IMR-90 (cell line): Measurements from ENCODE around the gene LCN2. TPM values are rescaled to one million over a fixed set of nuclear protein-coding genes. Genes with fewer than 3 reads are reported as not detected.

Experiments
- ATAC-seq: fragments of 200-7000 bp; cut with Tn5 transposase; 2 replicates; pipeline ENCODE4 v1.9.1; 2020; ENCODE audit warnings: low read depth, mild to moderate bottlenecking, moderate library complexity
- BruUV-seq: library from RNA; stranded (reverse); fragments of 400-500 nt; replicated peaks from 2 replicates; lab custom pipeline; 2021; lab: Mats Ljungman, UMichigan
- CTCF ChIA-PET: fragments of 300-600 bp; formaldehyde crosslinking; extraction: SDS; loops from one replicate; lab custom pipeline; 2021; ENCODE audit warnings: antibody characterized with exemption; lab: Yijun Ruan, JAX
- POLR2A ChIA-PET: fragments of 300-600 bp; sonication (Branson Sonifier 250); formaldehyde crosslinking; loops from one replicate; lab custom pipeline; 2022; ENCODE audit warnings: antibody characterized with exemption; ENCODE audit not compliant: unreplicated experiment; lab: Charles Lee
- DNase-seq: peaks from one replicate; pipeline ENCODE4 v3.0.0; 2013
- H2AFZ ChIP-seq: replicated peaks from 2 replicates; pipeline ENCODE3; 2013; ENCODE audit warnings: low read length, mild to moderate bottlenecking; ENCODE audit not compliant: poor library complexity
- H2AK5ac ChIP-seq: 2 replicates; pipeline ENCODE4 v1.6.1; 2013; ENCODE audit warnings: low read depth, low read length, inconsistent platforms
- H2AK9ac ChIP-seq: replicated peaks from 2 replicates; pipeline ENCODE3; 2013; ENCODE audit warnings: mild to moderate bottlenecking, low read depth, low read length, moderate library complexity; ENCODE audit not compliant: poor library complexity
- H2BK120ac ChIP-seq: 2 replicates; pipeline ENCODE4 v1.6.1; 2013; ENCODE audit warnings: low read depth, low read length, inconsistent platforms
- H2BK15ac ChIP-seq: 3 replicates; pipeline ENCODE4 v1.6.1; 2013; ENCODE audit warnings: low read depth, low read length, inconsistent platforms
- H2BK20ac ChIP-seq: 2 replicates; pipeline ENCODE4 v1.6.1; 2013; ENCODE audit warnings: low read depth, mild to moderate bottlenecking, inconsistent platforms, low read length, moderate library complexity
- H2BK5ac ChIP-seq: 2 replicates; pipeline ENCODE4 v1.6.1; 2013; ENCODE audit warnings: mild to moderate bottlenecking, low read depth, low read length, inconsistent platforms; ENCODE audit not compliant: poor library complexity, severe bottlenecking
- H3K14ac ChIP-seq: replicated peaks from 2 replicates; pipeline ENCODE4 v1.6.1; 2013; ENCODE audit warnings: low read depth, low read length, inconsistent platforms
- H3K18ac ChIP-seq: 2 replicates; pipeline ENCODE4 v1.6.1; 2013; ENCODE audit warnings: low read depth, low read length, control low read depth
- H3K23ac ChIP-seq: 2 replicates; pipeline ENCODE4 v1.6.1; 2013; ENCODE audit warnings: low read depth, low read length, inconsistent platforms
- H3K27ac ChIP-seq: 2 replicates; pipeline ENCODE4 v1.5.1; 2013; ENCODE audit warnings: mild to moderate bottlenecking, control low read depth, low read length; ENCODE audit not compliant: insufficient read depth
- H3K27me3 ChIP-seq: 2 replicates; pipeline ENCODE4 v1.6.1; 2013; ENCODE audit warnings: low read length; ENCODE audit not compliant: control insufficient read depth, insufficient read depth
- H3K36me3 ChIP-seq: 2 replicates; pipeline ENCODE4 v1.6.1; 2013; ENCODE audit warnings: low read length, mixed read lengths; ENCODE audit not compliant: control insufficient read depth, insufficient read depth
- H3K4ac ChIP-seq: 2 replicates; pipeline ENCODE4 v1.6.1; 2013; ENCODE audit warnings: low read depth, low read length, inconsistent platforms
- H3K4me1 ChIP-seq: 2 replicates; pipeline ENCODE4 v1.6.1; 2013; ENCODE audit warnings: low read length, mixed read lengths; ENCODE audit not compliant: control insufficient read depth, insufficient read depth
- H3K4me2 ChIP-seq: 2 replicates; pipeline ENCODE4 v1.6.1; 2013; ENCODE audit warnings: low read depth, mild to moderate bottlenecking, control low read depth, low read length, moderate library complexity
- H3K4me3 ChIP-seq: 2 replicates; pipeline ENCODE4 v1.5.1; 2013; ENCODE audit warnings: low read depth, mild to moderate bottlenecking, control low read depth, low read length, moderate library complexity; ENCODE audit not compliant: insufficient read depth
- H3K56ac ChIP-seq: 2 replicates; pipeline ENCODE4 v1.6.1; 2013; ENCODE audit warnings: low read length, inconsistent platforms; ENCODE audit not compliant: insufficient read depth; ENCODE audit errors: extremely low read depth
- H3K79me1 ChIP-seq, 2 experiments: 2 replicates each; pipeline ENCODE4 v1.6.1; 2013; ENCODE audit warnings: low read length in 2 of 2, inconsistent platforms in 1 of 2, low read depth in 1 of 2
- H3K9ac ChIP-seq: 2 replicates; pipeline ENCODE4 v1.6.1; 2013; ENCODE audit warnings: low read depth, low read length, control low read depth
- H3K9me1 ChIP-seq: 2 replicates; pipeline ENCODE4 v1.6.1; 2013; ENCODE audit warnings: low read length, inconsistent platforms; ENCODE audit not compliant: insufficient read depth
- H3K9me3 ChIP-seq: 2 replicates; pipeline ENCODE4 v1.6.1; 2013; ENCODE audit warnings: low read length; ENCODE audit not compliant: control insufficient read depth, insufficient read depth
- H4K20me1 ChIP-seq: 2 replicates; pipeline ENCODE4 v1.6.1; 2013; ENCODE audit warnings: low read length, inconsistent platforms; ENCODE audit not compliant: insufficient read depth
- H4K5ac ChIP-seq: 2 replicates; pipeline ENCODE4 v1.6.1; 2013; ENCODE audit warnings: mild to moderate bottlenecking, low read depth, low read length, control low read depth
- H4K8ac ChIP-seq, 2 experiments: 2 replicates each; pipeline ENCODE4 v1.6.1; 2013; ENCODE audit warnings: low read depth in 2 of 2, low read length in 2 of 2, control low read depth in 1 of 2, inconsistent platforms in 1 of 2
- H4K91ac ChIP-seq: 2 replicates; pipeline ENCODE4 v1.6.1; 2013; ENCODE audit warnings: low read depth, low read length, inconsistent platforms; ENCODE audit not compliant: insufficient read depth
- BHLHE40 ChIP-seq: fragments of 150-350 bp; IDR thresholded peaks from 2 replicates; pipeline ENCODE4 v1.6.1; 2016; ENCODE audit warnings: mild to moderate bottlenecking, low read depth, low read length
- CEBPB ChIP-seq: IDR thresholded peaks from 2 replicates; pipeline ENCODE4 v1.6.1; 2012; ENCODE audit warnings: low read depth, low read length, improper control_type of control experiment
- CHD1 ChIP-seq: IDR thresholded peaks from 2 replicates; pipeline ENCODE4 v1.6.1; 2012; ENCODE audit warnings: low read depth, low read length, improper control_type of control experiment
- CTCF ChIP-seq: conservative IDR thresholded peaks from 2 replicates; pipeline ENCODE4 v1.5.1; 2012; ENCODE audit warnings: mild to moderate bottlenecking, low read depth, low read length, improper control_type of control experiment
- FOS ChIP-seq: fragments of 150-350 bp; IDR thresholded peaks from 2 replicates; pipeline ENCODE4 v1.6.1; 2016; ENCODE audit warnings: low read depth, low read length
- MAFK ChIP-seq: IDR thresholded peaks from 2 replicates; pipeline ENCODE4 v1.6.1; 2012; ENCODE audit warnings: low read depth, low read length, improper control_type of control experiment
- MAZ ChIP-seq: IDR thresholded peaks from 2 replicates; pipeline ENCODE4 v1.6.1; 2012; ENCODE audit warnings: low read depth, mild to moderate bottlenecking, low read length, improper control_type of control experiment, moderate library complexity, borderline replicate concordance
- MXI1 ChIP-seq: IDR thresholded peaks from 2 replicates; pipeline ENCODE4 v1.6.1; 2012; ENCODE audit warnings: low read depth, mild to moderate bottlenecking, low read length, moderate library complexity, borderline replicate concordance
- NFE2L2 ChIP-seq: fragments of 150-350 bp; IDR thresholded peaks from 2 replicates; pipeline ENCODE4 v1.6.1; 2016; ENCODE audit warnings: low read depth, mild to moderate bottlenecking, low read length
- POLR2A ChIP-seq: IDR thresholded peaks from 2 replicates; pipeline ENCODE4 v1.6.1; 2012; ENCODE audit warnings: mild to moderate bottlenecking, low read depth, low read length
- RAD21 ChIP-seq: IDR thresholded peaks from 2 replicates; pipeline ENCODE4 v1.6.1; 2012; ENCODE audit warnings: low read length, improper control_type of control experiment
- RCOR1 ChIP-seq: IDR thresholded peaks from 2 replicates; pipeline ENCODE4 v1.6.1; 2012; ENCODE audit warnings: mild to moderate bottlenecking, low read length, improper control_type of control experiment; ENCODE audit not compliant: insufficient replicate concordance
- RFX5 ChIP-seq: IDR thresholded peaks from 2 replicates; pipeline ENCODE4 v1.8.0; 2012; ENCODE audit warnings: low read depth, mild to moderate bottlenecking, low read length, moderate library complexity
- SMC3 ChIP-seq: fragments of 150-350 bp; IDR thresholded peaks from 2 replicates; pipeline ENCODE4 v1.6.1; 2016; ENCODE audit warnings: low read depth, mild to moderate bottlenecking, antibody characterized with exemption, low read length, moderate library complexity
- WGBS, 2 experiments: methylation state at CpG; one replicate each; pipeline versions ENCODE4 v1.1.5 to v1.1.7; 2013; ENCODE audit warnings: missing lambda C conversion rate in 2 of 2; ENCODE audit not compliant: insufficient read length in 1 of 2; ENCODE audit errors: extremely low coverage in 2 of 2; 5-methylcytosine and 5-hydroxymethylcytosine counted together
- dilution Hi-C: fragments of 300-500 bp; cut with HindIII; formaldehyde crosslinking; loops from one replicate; pipeline ENCODE4 v1.14.3; 2018; ENCODE audit warnings: low sequenced_read_pairs; ENCODE audit not compliant: unreplicated experiment
- in situ Hi-C: fragments of 300-500 bp; cut with MboI; formaldehyde crosslinking; loops from 3 replicates; pipeline ENCODE4 v1.14.3; 2019; ENCODE audit warnings: low sequenced_read_pairs, inconsistent platforms, mixed read lengths
- intact Hi-C: fragments of 100-400 bp; cut with micrococcal nuclease; formaldehyde crosslinking; loops from 2 replicates; pipeline ENCODE4 v1.10.0; 2022
- polyA plus RNA-seq, 3 experiments: library from polyadenylated mRNA; depleted of rRNA; stranded (reverse); fragments of >200 nt; gene quantifications; 2 replicates each; pipeline ENCODE4 v1.2.3, GENCODE V29; 2012; ENCODE audit warnings: low replicate concordance in 1 of 3
- total RNA-seq: library from RNA; depleted of rRNA; stranded (reverse); fragments of >200 nt; gene quantifications from 2 replicates; pipeline ENCODE4 v1.2.3, GENCODE V29; 2012
- TF ChIP-seq, protein P1 (sequence below): fragments of 150-350 bp; IDR thresholded peaks from 2 replicates; pipeline ENCODE4 v1.6.1; 2016; ENCODE audit warnings: low read depth, mild to moderate bottlenecking, low read length, moderate library complexity, borderline replicate concordance
- TF ChIP-seq, protein P2 (sequence below): fragments of 150-350 bp; IDR thresholded peaks from 2 replicates; pipeline ENCODE4 v1.6.1; 2017; ENCODE audit warnings: mild to moderate bottlenecking, antibody characterized with exemption, low read length, low read depth

Gene LCN2
- total and polyA plus RNA-seq, 2 of the 4 experiments (the other 2 are of a cell fraction), result not detected

DNA sequence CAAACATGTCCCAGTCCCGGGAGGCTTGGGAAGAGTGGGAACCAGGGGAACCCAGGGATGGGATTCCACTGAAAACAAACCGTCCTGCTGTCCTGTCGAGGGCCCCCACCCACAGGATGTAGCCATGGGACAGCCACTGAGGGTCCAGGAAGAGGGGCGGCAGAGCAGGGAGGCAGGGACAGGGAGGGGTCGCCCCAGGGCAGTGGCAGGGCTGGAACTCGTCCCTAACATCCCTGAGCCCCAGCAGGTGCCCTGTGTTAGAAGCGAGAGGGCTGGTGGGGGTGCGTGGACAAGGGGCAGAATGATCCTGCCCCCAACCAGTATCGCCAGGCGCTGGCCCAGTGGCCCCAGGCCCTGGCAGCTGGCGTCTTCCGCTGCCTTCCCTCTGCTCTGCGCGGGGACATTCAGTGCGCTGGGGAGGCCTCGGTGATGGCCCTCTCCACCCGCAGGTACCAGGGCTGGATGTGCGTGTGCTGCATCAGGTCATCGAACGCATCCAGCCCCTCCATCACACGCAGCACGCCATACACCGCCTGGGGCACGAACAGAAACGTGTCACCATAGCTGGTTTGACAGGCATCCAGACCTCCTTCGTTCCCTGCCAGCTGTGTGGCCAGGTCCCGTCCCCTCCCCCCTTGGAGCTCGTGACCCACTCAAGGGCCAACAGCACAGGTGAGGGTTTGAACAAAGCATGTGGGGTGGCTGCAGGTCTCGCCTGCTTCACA lies 28.4 kb upstream of the LCN2 start:
- H3K23ac ChIP-seq, result no peak overlapping the region
- WGBS, 2 experiments, result 78% methylated on average over 11 of the region's 29 CpGs; no CpG with 5 or more reads in 1 of the 2 experiments
- no peak overlapping the region for H3K4ac ChIP-seq
- H3K18ac ChIP-seq, result no peak overlapping the region
- H2AK9ac ChIP-seq, result peak overlapping the region; percentile 42
- H3K14ac ChIP-seq, result no peak overlapping the region
- no peak overlapping the region for H2BK20ac ChIP-seq
- H3K27ac ChIP-seq, result no peak overlapping the region
- H4K8ac ChIP-seq, result no peak overlapping the region
- ChIA-PET POLR2A (no interaction called here), CTCF (no interaction called here)
- no peak overlapping the region for H2BK120ac ChIP-seq
- H3K79me1 ChIP-seq, result peaks cover 3 to 15% of the 10 kb centered on the region in 2 experiments; a peak in 3 of 4 replicates
- no peaks in the 10 kb centered on the region for H3K9me3 ChIP-seq
- no peak for TF ChIP-seq BHLHE40
- TF ChIP-seq FOS, result no peak
- no peak for TF ChIP-seq SMC3
- TF ChIP-seq, protein P1, sequence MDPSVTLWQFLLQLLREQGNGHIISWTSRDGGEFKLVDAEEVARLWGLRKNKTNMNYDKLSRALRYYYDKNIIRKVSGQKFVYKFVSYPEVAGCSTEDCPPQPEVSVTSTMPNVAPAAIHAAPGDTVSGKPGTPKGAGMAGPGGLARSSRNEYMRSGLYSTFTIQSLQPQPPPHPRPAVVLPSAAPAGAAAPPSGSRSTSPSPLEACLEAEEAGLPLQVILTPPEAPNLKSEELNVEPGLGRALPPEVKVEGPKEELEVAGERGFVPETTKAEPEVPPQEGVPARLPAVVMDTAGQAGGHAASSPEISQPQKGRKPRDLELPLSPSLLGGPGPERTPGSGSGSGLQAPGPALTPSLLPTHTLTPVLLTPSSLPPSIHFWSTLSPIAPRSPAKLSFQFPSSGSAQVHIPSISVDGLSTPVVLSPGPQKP, result no peak
- TF ChIP-seq CHD1, result no peak
- TF ChIP-seq, protein P2, sequence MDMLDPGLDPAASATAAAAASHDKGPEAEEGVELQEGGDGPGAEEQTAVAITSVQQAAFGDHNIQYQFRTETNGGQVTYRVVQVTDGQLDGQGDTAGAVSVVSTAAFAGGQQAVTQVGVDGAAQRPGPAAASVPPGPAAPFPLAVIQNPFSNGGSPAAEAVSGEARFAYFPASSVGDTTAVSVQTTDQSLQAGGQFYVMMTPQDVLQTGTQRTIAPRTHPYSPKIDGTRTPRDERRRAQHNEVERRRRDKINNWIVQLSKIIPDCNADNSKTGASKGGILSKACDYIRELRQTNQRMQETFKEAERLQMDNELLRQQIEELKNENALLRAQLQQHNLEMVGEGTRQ, result no peak
- TF ChIP-seq NFE2L2, result no peak
- no peak for TF ChIP-seq RAD21
- no peak for TF ChIP-seq RCOR1
- no peak for TF ChIP-seq MAZ
- no peak for TF ChIP-seq RFX5
- no peak for TF ChIP-seq CEBPB
- TF ChIP-seq POLR2A, result no peak
- no peak for TF ChIP-seq CTCF
- TF ChIP-seq MXI1, result no peak
- no peak for TF ChIP-seq MAFK
- no peak overlapping the region for H3K4me3 ChIP-seq
- in situ Hi-C loops, result no loop called here
- no peak overlapping the region for H2AK5ac ChIP-seq
- dilution Hi-C loops, result no loop called here
- H4K5ac ChIP-seq, result no peak overlapping the region
- no peak overlapping the region for H3K9ac ChIP-seq
- no peak overlapping the region for H2BK5ac ChIP-seq
- no peak overlapping the region for H2BK15ac ChIP-seq
- H4K20me1 ChIP-seq, result peaks cover 13% of the 10 kb centered on the region; the same call in 1 of the 2 replicates
- peaks cover 24% of the 10 kb centered on the region for H3K36me3 ChIP-seq
- no peak overlapping the region for H3K4me2 ChIP-seq
- no peak for ATAC-seq
- intact Hi-C loops, result no loop called here
- H3K4me1 ChIP-seq, result peaks cover 3% of the 10 kb centered on the region; the same call in 1 of the 2 replicates
- DNase-seq, result no peak
- H3K9me1 ChIP-seq, result peaks cover 2% of the 10 kb centered on the region
- no peak overlapping the region for H4K91ac ChIP-seq
- no TSS peak for BruUV-seq
- no peaks in the 10 kb centered on the region for H3K27me3 ChIP-seq
- no peak overlapping the region for H2AFZ ChIP-seq
- H3K56ac ChIP-seq, result no peak overlapping the region
